Pulmonary artery endothelial cell (primary cell): Measurements from ENCODE around the gene PTOV1. TPM values are rescaled to one million over a fixed set of nuclear protein-coding genes. Genes with fewer than 3 reads are reported as not detected.

Experiments
- DNase-seq: peaks from one replicate; pipeline ENCODE4 v3.0.0-alpha.2; 2011; ENCODE audit warnings: low read depth, low spot score
- total RNA-seq: library from RNA; depleted of rRNA; stranded (reverse); fragments of >200 nt; gene quantifications from 2 replicates; pipeline ENCODE4 v1.2.3, GENCODE V29; 2014

PTOV1 gene
- total RNA-seq, 1 donor from 2014 or later: 47.3 TPM

DNA sequence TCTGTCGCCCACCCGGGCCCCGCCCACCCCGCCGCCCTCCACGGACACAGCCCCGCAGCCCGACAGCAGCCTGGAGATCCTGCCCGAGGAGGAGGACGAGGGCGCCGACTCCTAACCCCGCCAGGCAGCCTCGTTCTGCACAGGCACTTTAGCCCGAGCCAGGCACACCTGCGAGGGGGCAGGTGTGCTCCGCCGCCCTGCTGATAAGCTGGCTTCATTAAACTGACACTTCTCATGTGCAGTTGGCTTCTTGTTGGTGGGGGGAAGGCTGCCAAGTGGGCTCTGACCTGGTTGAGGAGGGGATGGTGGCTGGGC lies 37.5 kb downstream of the PTOV1 start:
- no peak for DNase-seq

DNA sequence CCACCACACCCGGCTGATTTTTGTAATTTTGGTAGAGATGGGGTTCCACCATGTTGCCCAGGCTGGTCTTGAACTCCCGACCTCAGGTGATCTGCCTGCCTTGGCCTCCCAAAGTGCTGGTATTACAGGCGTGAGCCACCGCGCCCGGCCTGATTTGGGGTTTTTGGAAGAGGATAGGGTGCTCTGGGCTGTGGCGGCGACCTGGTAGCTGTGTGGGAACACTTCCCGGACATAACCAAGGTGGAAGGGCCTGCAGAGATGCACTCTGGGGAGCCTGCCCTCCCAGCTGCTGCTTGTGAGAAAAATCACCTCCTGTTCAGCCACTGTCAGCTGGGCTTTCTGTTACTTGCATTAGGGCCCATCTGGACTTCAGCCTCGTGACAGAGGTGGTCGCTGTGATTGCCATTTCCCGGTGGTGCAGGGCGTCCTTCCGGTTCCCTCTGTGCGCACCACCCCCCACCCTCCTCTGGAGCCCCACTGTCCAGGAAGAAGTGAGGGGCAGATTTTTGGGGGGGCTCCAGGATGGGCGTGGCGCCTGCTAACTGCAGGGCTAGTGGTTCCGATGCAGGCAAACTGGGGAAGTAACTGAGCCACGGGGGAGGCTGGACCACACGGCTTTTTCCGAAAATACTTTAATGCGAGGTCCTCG lies 38.2 kb downstream of the PTOV1 start:
- DNase-seq: no peak

DNA sequence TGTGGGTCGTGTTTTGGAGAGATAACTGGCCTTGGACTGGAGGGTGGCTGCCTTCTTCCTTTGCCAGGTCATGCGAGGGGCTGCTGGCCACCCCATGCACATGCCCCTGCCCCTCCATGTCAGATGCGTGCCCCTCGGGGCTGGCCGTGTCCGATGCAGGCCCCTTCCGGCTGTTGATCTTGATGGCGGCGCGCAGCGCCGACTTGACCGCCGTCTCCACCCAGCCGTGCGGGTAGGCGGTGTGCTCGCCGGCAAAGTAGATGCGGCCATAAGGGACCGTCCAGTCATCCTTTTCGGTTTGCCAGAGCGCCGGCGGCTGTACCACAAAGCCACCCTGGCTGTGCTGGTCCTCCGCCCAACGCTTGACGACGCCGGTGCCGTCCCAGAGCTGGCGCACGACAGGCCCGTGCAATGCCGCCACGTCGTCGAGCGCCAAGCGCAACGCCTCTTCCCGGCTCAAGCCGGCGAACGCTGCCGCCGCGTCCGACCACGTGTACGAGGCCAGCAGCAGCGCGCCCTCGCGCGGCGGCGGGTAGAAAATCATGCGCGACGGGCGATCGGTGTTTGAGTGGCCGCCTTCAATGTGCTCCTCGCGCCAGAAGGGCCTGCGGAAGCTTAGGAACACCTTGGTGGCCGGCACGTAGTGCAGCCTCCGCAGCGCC lies 38.9 kb downstream of the PTOV1 start:
- no peak for DNase-seq

DNA sequence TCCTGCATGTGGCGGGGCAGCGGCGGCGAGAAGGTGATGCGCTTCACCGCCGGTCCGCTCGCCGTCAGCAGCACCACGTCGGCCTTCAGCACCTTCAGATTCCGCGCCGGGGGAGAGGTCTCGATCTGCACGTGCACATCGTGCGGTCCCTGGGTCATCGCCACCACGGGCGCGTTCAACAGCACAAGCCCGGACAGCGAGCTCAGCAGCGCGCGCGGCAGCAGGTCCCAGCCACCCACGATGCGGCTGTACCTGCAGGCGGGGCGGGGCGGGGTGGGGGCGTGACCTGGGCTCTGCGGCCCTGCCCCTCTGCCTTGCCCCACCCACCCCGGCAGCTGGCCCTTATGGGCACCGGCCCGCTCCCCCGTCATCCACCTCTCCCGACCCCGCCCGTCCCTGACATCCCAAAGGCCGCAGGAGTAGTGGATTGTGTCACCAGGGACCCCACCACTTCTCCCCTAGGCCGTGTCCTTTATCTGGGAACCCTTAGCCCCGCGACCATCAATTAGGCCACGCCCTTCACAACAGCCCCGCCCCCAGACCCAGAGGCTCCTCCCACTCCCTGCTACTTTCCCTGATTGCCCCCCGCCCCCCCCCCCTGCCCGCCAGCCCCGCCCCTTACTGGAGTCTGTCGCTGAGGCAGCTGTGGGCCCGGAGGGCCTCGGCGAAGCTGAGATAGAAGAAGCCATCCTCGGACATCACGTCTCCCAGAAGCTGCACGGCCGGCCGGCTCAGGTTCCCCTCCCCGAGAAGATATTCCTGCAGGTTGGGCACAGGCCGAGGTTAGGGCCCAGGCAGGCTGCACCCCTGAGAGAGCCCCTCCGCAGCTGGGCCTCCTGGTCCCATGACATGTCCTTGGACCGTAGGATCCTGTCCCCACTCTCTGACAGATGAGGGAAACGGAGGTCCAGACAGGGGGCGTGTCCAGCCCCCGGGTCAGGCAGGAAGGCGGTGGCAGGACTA lies 39.7 kb downstream of the PTOV1 start:
- DNase-seq: no peak

DNA sequence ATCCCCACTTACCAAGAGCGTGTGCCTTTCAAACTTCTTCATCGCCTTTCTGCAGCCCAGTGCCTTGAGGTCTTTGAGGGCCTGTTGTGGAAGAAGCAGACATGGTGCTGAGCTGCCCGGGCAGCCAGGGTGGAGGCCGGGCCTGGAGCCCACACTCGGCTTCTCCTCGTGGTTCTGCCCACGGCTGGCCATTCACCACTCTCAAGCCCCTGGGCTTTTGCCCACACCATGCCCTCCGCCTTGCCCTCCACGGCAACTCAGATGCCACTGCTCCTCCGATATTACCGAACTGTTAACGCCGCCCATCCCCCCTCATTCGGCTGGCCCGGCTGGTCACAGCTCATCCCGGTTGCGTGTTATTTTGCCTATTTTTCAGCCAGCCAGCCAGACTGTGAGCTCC lies 40.4 kb downstream of the PTOV1 start:
- no peak for DNase-seq

DNA sequence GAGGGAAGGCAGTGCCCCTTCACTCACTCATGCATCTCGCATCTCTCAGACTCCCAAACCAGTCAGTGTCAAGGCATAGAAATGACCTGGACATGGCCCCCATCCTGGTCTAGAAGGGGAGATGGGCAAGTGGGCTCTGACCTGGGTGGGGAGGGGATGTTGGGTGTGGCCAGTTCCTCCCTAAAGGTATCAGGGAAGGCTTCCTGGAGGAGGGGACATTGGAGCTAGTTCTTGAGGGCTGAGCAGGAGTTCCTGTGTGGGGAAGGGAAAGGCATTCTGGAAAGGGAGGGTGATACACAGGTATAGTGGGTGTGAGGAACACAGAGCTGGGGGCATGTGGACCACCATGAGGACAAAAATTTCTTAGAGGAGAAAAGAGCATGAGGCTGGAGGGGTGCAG lies 41.8 kb downstream of the PTOV1 start:
- DNase-seq: no peak

DNA sequence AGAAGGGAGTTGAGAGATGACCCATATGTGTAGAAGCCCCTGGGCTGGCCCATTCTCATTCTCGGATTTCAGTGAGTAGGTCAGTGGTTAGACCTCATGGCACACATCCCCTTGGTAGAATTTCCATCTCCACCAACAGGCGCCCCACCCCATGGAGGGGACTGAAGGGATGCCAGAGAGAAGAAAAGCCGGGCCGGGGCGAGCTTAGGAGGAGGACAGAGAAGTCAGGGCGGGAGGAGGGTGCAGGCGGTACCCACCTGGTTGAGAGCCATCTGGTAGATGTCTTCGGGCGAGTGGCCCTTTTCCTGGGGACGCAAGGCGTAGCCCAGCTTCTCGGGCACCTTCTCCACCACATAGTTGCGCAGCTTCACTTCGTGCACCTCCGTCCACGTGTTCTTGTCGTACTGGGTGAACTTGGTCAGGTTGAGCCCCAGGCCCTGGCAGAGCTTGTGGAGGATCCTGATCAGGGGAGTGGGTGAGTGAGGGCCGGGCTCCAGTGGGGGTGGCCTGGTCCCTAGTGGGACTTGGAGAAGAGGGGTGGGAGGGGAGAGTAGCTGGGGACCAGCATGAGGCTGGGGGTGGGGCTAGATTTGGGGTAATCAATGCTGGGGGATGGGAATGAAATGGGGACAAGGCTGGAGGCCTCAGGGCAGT lies 43.2 kb downstream of the PTOV1 start:
- no peak for DNase-seq

DNA sequence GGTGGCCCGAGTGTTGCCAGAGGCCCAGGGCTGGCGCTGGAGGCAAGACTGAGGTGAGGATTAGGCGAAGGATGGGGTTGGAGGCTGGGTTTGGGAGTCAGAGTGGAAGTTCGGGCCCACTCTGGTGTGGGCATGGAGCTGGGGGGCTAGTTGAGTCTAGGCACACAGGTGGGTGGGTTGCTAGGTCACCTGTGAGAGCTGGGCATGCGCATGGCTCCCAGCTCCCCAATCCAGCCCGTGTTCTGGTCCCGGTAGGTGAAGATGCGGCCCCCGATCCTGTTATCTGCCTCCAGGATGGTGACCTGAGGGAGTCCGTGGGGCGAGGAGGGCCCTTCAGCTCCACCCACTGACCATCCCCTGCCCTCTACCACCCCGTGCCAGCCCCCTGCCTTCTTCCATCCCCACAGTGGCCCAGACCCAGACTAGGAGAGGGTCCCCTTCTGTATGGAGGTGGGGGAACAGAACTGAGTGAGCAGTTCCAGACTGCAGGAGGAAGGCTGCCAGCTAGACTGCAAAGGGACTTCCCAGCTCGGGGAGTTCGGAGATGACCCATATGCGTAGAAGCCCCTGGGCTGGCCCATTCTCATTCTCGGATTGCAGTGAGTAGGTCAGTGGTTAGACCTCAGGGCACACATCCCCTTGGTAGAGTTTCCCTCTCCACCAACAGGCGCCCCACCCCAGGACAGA lies 44.1 kb downstream of the PTOV1 start:
- no peak for DNase-seq

DNA sequence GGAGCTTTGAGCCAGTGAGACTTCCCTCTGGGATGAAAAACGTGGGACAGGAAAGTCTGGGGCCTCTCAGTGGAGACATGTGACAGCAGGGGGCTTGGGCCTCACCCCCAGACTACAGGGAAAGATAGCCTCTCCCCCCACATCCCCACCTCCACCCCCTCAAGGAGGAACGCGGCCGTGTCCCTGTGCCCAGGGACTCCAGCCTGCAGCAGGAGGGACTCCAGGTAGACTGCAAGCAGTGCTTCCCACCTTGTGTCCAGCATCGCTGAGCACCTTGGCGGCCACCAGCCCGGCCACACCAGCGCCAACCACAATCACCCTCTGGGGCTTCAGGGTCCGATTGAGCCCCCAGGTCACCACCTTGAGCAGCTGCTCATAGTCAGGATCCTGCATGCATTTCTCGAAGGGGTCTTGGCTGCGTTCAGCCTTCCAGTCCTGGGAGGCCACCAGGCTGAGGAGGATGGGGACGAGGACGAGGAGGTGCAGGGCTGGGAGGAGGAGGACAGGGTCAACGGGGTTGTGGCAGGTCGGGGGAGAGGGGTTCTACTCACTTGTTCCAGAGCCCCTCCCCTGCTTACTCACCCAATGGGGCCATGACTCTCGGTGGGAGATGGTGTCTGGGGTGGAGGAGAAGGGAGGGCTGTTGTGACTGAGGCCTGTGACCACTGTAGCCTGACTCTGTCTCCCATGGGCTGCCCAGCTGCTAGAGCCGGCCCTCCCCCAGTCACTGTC lies 44.8 kb downstream of the PTOV1 start:
- no peak for DNase-seq

DNA sequence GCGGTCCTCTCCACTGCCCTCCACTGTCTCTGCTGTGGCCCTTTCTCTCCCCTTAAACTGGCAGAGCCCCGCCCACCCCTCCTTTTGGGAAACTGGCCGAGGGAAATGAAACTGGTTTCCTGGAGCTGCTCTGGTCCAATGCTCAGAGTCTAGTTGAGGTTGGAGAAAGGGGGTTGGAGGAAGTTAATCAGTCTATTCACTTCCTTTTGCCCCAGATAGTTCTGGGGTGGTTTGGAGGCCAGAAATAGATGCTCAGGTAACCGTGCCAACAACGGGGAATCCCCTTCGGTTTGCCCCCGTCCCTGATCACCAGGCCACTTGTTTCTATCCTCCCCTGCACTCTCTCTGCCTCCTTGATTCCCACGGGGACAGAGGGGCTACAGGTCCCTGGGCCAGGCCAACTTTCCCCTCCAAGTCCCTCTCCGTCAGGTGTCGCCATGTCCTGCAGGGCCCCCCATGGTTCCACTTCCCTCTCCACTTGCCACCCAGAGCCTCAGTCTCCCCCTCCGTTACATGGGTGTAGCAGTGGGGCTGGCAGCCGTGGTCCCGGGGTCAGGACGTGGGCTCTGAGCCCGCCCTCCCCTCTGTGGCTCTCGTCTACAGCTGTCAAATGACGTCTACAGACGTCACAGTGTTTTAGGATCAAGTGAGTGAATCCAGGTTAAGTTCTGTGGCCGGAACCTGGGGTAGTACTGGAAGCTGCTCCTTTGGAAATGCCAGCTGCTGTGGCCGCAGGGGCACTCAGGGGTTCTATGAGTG lies 46.1 kb downstream of the PTOV1 start, which contains the start of gene IL4I1:
TSS of gene IL4I1 (minus strand) at position 25 of the 759 bp plus-strand sequence. CDS start 727 bp downstream, outside the sequence.
- DNase-seq: peak; percentile 39

DNA sequence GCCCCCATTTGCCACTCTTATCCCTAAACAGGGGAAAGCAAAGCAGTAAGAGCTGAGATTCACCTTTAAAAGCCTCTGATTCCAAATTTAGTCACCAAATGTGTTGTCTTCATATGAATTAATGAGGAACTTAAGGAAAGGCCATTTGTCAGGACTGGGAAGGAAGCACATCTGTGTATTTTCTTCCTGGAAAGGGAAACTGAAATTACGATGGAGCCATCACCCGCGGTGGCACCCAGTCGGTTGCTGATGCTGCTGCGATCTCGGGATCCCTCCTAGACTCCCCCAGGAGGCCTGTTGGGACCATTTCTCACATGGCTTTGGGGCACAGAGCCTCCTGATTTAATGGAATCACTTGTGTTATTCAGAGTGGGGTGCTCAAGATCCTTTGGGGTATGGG lies 53.2 kb downstream of the PTOV1 start:
- no peak for DNase-seq

DNA sequence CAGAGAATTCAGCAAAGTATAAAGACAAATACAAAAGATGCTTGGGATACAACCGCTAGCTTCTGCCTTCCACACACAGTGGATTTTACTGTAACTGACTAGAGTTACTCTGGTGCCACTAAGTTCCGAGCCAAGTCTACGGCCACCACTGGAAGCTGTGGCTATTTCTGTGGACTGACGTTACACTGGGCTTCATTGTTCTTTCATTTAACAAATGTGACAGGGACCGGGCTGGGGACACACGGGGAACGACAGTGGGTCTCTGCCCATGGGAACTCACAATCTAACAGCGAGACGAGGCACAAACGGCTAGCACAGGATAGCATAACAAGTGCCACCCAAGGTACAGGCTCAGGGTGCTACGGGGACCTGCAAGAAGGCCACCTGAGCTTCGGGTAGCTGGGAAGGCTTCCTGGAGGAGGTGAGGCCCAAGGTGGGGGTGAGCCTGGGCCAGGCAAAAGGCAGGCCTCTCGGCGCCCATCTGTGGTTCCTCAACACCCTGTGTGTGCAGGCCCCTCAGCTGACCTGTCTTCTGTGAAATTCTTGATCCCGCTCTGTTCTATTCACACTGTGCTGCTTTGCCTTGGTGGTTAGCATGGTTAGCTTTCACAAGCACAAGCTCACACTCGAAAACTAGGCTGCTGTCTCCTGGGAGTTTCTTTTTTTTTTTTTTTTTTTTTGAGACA lies 56.1 kb downstream of the PTOV1 start:
- DNase-seq: no peak

DNA sequence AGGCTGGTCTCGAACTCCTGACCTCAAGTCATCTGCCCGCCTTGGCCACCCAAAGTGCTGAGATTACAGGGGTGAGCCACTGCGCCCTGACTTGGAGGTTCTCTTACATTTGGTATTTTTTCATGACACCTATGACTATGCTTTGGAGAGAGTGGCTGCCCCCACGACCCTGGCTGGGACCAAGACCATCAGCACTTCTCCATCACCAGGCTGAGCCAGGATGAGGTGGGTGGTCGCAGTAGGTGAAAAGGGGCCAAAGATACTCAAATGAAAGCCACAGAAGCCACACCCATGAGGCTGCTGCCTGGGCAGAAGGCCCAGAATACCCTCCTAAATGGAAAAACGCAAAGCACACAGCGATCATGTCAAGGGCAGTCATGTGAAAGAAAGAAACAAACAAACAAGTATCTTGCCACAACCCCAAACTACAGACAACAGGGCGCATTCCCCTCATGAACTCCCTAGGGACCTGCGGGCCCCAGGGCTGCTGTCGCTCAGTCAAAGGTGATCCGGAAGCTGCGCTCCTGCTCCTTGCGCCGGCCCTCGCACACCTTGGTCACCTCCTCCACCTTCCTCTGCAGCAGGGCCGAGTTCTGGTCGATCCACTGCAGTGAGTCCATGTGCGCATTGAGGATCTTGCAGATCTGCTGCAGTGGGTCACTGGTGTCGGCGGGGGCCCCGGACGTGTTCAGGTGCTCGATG lies 56.9 kb downstream of the PTOV1 start:
- no peak for DNase-seq

DNA sequence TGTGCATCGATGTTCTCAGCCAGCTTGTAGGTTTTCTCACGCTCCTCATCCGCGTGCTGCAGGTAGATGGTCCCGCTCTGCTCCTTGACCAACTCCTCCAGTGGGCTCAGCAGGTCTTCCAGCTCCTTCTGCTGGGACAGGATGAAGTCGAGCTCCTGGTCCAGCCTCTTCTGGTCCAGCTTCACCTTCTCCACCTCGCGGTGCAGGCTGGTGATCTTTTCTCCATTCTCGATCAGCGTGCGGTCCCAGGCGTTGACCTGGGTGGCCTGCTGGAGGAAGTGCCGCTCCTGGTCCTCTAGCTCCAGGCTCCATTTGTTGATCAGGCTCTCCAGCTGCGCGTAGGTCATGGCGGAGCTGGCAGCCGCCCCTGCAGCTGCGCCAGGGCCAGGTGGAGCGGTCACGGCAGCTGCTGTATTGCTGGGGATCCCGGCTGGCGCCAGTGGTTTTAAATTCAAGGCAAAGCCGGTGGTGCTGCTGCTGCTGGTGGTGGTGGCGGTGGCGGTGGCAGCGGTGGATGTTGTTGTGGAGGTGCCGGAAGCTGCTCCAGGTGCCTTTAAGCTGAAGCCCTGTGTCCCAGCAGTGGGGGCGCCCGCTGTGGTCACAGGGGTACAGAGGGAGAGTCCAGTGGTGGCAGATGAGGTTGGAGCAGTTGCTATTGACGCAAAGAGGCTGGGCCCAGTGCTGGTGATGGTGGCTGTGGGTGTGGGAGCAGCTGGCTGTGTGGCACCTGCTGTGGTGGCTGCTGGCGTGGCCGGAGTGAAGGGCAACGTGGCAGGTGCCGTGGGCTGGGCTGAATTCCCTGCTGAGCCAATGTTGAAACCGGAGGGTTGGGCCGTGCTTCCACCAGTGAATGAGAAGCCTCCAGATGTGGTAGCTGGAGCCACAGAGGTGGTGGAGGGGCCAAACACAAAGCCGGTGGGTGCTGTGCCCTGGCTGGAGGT lies 57.8 kb downstream of the PTOV1 start:
- no peak for DNase-seq

DNA sequence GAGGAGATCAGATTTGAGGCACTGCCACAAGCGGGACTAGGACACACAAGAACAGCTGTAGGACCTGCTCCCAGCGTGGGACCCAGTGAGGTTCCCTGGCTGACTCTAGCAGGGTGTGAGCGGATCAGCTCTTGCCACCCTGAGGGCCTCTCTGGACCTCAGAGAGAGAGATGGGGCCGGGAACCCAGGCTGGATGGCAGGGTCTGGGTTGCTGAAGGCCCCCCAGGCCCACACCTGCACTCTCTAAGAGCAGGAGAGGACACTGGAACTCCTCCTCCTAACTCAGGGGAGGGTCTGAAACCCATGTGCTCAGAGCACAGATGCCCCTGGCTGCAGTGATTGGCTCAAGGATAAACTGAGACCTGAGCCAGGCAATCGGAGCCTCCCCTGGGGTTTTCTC lies 59.2 kb downstream of the PTOV1 start:
- no peak for DNase-seq
